ENCODE results near the gene SCPEP1.

GRCh38 chr17:57038486-57038885 is 60.6 kb downstream of the SCPEP1 start:
- TF ChIP-seq, protein P1, sequence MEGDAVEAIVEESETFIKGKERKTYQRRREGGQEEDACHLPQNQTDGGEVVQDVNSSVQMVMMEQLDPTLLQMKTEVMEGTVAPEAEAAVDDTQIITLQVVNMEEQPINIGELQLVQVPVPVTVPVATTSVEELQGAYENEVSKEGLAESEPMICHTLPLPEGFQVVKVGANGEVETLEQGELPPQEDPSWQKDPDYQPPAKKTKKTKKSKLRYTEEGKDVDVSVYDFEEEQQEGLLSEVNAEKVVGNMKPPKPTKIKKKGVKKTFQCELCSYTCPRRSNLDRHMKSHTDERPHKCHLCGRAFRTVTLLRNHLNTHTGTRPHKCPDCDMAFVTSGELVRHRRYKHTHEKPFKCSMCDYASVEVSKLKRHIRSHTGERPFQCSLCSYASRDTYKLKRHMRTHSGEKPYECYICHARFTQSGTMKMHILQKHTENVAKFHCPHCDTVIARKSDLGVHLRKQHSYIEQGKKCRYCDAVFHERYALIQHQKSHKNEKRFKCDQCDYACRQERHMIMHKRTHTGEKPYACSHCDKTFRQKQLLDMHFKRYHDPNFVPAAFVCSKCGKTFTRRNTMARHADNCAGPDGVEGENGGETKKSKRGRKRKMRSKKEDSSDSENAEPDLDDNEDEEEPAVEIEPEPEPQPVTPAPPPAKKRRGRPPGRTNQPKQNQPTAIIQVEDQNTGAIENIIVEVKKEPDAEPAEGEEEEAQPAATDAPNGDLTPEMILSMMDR (IDR thresholded peaks at IDR 0.05), result no peak
- TF ChIP-seq POLR2A (IDR thresholded peaks at IDR 0.05), result no peak
- TF ChIP-seq POLR2AphosphoS5 (IDR thresholded peaks at IDR 0.05; ENCODE audit: insufficient read depth in 1 of 2, low read depth in 1 of 2), result no peak
